Loucy (cell line): Measurements from ENCODE around the gene WTIP.

Experiments
- CTCF ChIP-seq: fragments of 200-600 bp; sonication (generic); conservative IDR thresholded peaks from 2 replicates; pipeline ENCODE4 v1.5.1; 2014; ENCODE audit warnings: mild to moderate bottlenecking, antibody characterized with exemption, low read length
- EZH2phosphoT487 ChIP-seq: fragments of 200-600 bp; IDR thresholded peaks from 2 replicates; pipeline ENCODE4 v1.6.1; 2018; ENCODE audit warnings: antibody characterized with exemption, mild to moderate bottlenecking, moderate library complexity, borderline replicate concordance

- TF ChIP-seq CTCF (no peak), EZH2phosphoT487 (no peak)
These were observed 26.9 kb upstream of the WTIP start for GRCh38 chr19:34454685-34455084.
